Hepatocyte (in vitro differentiated cells): ENCODE results near the gene ATP6AP1. TPM values are rescaled to one million over a fixed set of nuclear protein-coding genes. Genes with fewer than 3 reads are reported as not detected.
A peak's percentile ranks its signal among the peaks of the same experiment; 100 is the strongest.

Experiments
- DNase-seq: peaks from one replicate; pipeline ENCODE4 v3.0.0-alpha.2; 2016; ENCODE audit warnings: low spot score
- H2AFZ ChIP-seq: fragments of 200-600 bp; sonication (generic); 2 replicates; pipeline ENCODE4 v1.6.0; 2016; ENCODE audit warnings: antibody characterized with exemption, mild to moderate bottlenecking
- H3K27ac ChIP-seq: fragments of 200-600 bp; sonication (generic); 2 replicates; pipeline ENCODE4 v1.5.1; 2016; ENCODE audit warnings: mild to moderate bottlenecking
- H3K27me3 ChIP-seq: fragments of 200-600 bp; sonication (generic); 2 replicates; pipeline ENCODE4 v1.6.1; 2016
- H3K36me3 ChIP-seq: fragments of 200-600 bp; sonication (generic); replicated peaks from 2 replicates; pipeline ENCODE4 v1.5.1; 2016; ENCODE audit warnings: low read depth; ENCODE audit not compliant: insufficient read depth
- H3K4me1 ChIP-seq: fragments of 200-600 bp; sonication (generic); 2 replicates; pipeline ENCODE4 v1.5.1; 2016; ENCODE audit warnings: mild to moderate bottlenecking, moderate library complexity; ENCODE audit not compliant: insufficient read depth
- H3K4me2 ChIP-seq: fragments of 200-600 bp; sonication (generic); 2 replicates; pipeline ENCODE4 v1.6.0; 2016
- H3K4me3 ChIP-seq: fragments of 200-600 bp; sonication (generic); 2 replicates; pipeline ENCODE4 v1.5.1; 2016; ENCODE audit warnings: mild to moderate bottlenecking
- H3K79me2 ChIP-seq: fragments of 200-600 bp; sonication (generic); 2 replicates; pipeline ENCODE4 v1.6.0; 2017; ENCODE audit warnings: mild to moderate bottlenecking
- H3K9me2 ChIP-seq: fragments of 200-600 bp; sonication (generic); replicated peaks from 2 replicates; pipeline ENCODE4 v1.6.0; 2017; ENCODE audit warnings: mild to moderate bottlenecking; ENCODE audit not compliant: insufficient read depth
- H3K9me3 ChIP-seq: fragments of 200-600 bp; sonication (generic); 2 replicates; pipeline ENCODE4 v1.5.1; 2016; ENCODE audit warnings: low read depth, mild to moderate bottlenecking
- H4K20me1 ChIP-seq: fragments of 200-600 bp; sonication (generic); 2 replicates; pipeline ENCODE4 v1.6.0; 2016; ENCODE audit warnings: mild to moderate bottlenecking; ENCODE audit not compliant: insufficient read depth, poor library complexity, severe bottlenecking
- CTCF ChIP-seq: fragments of 200-600 bp; sonication (generic); IDR thresholded peaks from 2 replicates; pipeline ENCODE4 v1.5.1; 2016; ENCODE audit warnings: antibody characterized with exemption, mild to moderate bottlenecking; ENCODE audit not compliant: poor library complexity
- EZH2 ChIP-seq: fragments of 200-600 bp; sonication (generic); IDR thresholded peaks from 2 replicates; pipeline ENCODE4 v1.6.1; 2016; ENCODE audit warnings: antibody characterized with exemption, mild to moderate bottlenecking, borderline replicate concordance
- EZH2phosphoT487 ChIP-seq: fragments of 200-600 bp; sonication (generic); IDR thresholded peaks from one replicate; pipeline ENCODE4 v1.6.1; 2018; ENCODE audit warnings: antibody characterized with exemption, mild to moderate bottlenecking, low read depth, moderate library complexity; ENCODE audit not compliant: unreplicated experiment, severe bottlenecking
- WGBS: methylation state at CpG from one replicate; pipeline ENCODE4 v1.1.6; 2016; ENCODE audit warnings: low lambda C conversion rate; ENCODE audit errors: missing lambda C conversion rate; 5-methylcytosine and 5-hydroxymethylcytosine counted together
- polyA plus RNA-seq: library from polyadenylated mRNA; unstranded; fragments of >200 nt; fragmentation: Nextera tagmentation; extraction: Ambion mirVana; gene quantifications from 2 replicates; pipeline ENCODE4 v1.2.1, GENCODE V29; 2016
- total RNA-seq: library from RNA; depleted of rRNA; stranded (reverse); fragments of >200 nt; gene quantifications from 2 replicates; pipeline ENCODE4 v1.2.3, GENCODE V29; 2014

The ATP6AP1 gene
- total and polyA plus RNA-seq, 2 experiments from 2014 or later, result 131 to 268 TPM

DNA sequence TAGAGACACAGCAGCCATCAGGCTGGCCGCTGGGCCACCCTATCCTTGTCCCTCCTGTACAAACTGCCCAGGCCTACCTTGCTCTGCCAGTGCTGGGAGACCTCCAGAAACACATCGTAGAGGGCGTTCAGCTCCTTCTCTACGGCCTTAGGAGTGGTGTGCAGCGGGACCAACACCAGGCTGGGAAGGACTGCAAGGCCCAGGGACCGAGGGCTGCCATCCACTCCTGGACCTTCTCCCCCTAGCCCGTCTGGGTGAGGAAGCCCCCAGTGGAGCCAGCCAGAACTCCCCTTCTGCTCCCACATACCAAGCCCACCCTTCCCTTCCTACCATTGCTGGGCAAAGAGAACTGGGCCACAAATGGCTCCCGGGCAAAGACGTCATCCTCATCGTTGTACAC, 25.3 kb upstream of the ATP6AP1 start:
- no peaks in the 10 kb centered on the region for H3K9me3 ChIP-seq
- peaks cover 4% of the 10 kb centered on the region for H3K4me1 ChIP-seq
- H3K4me3 ChIP-seq, result no peak overlapping the region
- no peak for TF ChIP-seq CTCF
- TF ChIP-seq EZH2, result no peak
- no peak for TF ChIP-seq EZH2phosphoT487
- no peak for DNase-seq
- H3K36me3 ChIP-seq, result peaks cover 3% of the 10 kb centered on the region
- no peak overlapping the region for H2AFZ ChIP-seq
- no peaks in the 10 kb centered on the region for H3K27me3 ChIP-seq
- H3K4me2 ChIP-seq, result no peak overlapping the region
- H4K20me1 ChIP-seq, result peaks cover 24% of the 10 kb centered on the region
- H3K79me2 ChIP-seq, result peaks cover 16% of the 10 kb centered on the region
- 89% methylated on average over 10 of the region's 10 CpGs for WGBS
- no peaks in the 10 kb centered on the region for H3K9me2 ChIP-seq
- H3K27ac ChIP-seq, result no peak overlapping the region

GRCh38 chrX:154403858-154404257, 24.6 kb upstream of the ATP6AP1 start:
- Histone ChIP-seq H4K20me1 (peaks cover 23% of the 10 kb centered on the region), H3K4me3 (no peak overlapping the region), H3K9me2 (no peaks in the 10 kb centered on the region), H3K27me3 (no peaks in the 10 kb centered on the region), H3K79me2 (peaks cover 12% of the 10 kb centered on the region), H3K27ac (no peak overlapping the region), H3K4me1 (peaks cover 4% of the 10 kb centered on the region), H3K4me2 (no peak overlapping the region), H3K36me3 (peaks cover 3% of the 10 kb centered on the region), H3K9me3 (no peaks in the 10 kb centered on the region), H2AFZ (no peak overlapping the region)
- WGBS, result 66% methylated on average over 4 of the region's 4 CpGs
- TF ChIP-seq EZH2, result no peak
- TF ChIP-seq CTCF, result no peak
- TF ChIP-seq EZH2phosphoT487, result no peak
- DNase-seq, result no peak

DNA sequence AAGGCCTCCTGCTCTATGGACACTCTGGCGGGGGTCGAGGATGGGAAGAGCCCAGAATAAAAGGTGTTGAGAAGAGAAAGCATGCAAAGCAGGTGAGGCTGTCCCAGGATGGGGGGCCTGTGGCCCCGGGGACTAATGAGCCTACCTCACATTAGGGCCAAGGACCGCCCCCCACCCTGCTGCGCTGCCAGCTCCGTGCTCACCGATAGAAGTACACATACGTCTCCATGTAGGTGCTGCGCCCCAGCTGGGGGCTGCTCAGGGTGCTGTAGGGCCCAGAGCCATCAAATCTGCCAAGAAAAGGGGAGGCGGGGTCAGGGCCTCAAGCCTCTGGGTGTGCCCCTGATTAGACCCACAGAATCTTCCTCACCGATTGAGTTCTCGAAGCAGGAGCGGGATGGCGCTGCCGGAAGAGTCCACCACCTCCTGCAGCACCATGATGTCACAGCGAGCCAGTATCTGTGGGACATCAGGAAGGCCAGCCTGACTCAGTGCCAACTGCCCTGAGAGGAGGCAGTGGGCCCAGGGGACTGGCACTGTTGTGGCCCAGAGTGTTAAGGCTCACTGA, 23.8 kb upstream of the ATP6AP1 start:
- 97% methylated on average over 16 of the region's 16 CpGs for WGBS
- Histone ChIP-seq H2AFZ (no peak overlapping the region), H3K79me2 (peaks cover 3% of the 10 kb centered on the region), H3K9me2 (no peaks in the 10 kb centered on the region), H3K9me3 (no peaks in the 10 kb centered on the region), H3K4me3 (no peak overlapping the region), H3K36me3 (no peaks in the 10 kb centered on the region), H3K27ac (no peak overlapping the region), H3K27me3 (no peaks in the 10 kb centered on the region), H3K4me2 (no peak overlapping the region), H4K20me1 (peaks cover 15% of the 10 kb centered on the region), H3K4me1 (peaks cover 4% of the 10 kb centered on the region)
- DNase-seq, result no peak
- no peak for TF ChIP-seq EZH2phosphoT487

DNA sequence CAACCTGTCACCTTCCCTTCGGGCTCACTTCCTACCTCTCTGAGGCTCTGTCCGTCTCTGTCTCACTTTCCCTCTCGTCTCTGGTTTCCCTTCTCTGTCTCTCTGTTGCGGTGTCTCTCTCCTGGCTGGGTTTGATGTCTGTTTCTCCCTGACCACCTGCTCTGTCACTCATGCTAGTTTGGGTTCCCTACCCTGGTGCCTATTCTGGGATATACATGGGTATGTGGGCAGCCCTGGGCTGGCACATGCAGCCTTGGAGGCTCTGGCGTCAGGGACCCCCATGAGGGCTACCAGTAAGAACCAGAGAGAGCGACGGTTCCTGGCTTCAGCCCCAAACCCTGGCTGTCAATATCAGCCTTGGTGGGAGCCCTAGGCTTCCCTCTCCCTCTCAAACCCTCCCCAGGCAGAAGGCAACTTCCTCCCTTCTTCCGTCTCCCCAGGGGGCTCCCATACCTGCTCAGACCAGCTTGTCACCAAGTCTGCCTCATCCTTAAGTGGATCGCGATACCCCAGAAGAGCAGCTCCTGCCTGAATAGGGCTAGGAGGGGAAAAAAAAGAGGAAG, 19.7 kb upstream of the ATP6AP1 start:
- TF ChIP-seq EZH2phosphoT487 (no peak), CTCF (no peak), EZH2 (no peak)
- Histone ChIP-seq H3K4me2 (peak overlapping the region; percentile 75), H3K79me2 (no peaks in the 10 kb centered on the region), H3K9me2 (no peaks in the 10 kb centered on the region), H3K4me1 (no peaks in the 10 kb centered on the region), H3K27me3 (no peaks in the 10 kb centered on the region), H3K4me3 (no peak overlapping the region), H3K27ac (peak overlapping the region; percentile 88), H3K36me3 (no peaks in the 10 kb centered on the region), H4K20me1 (no peaks in the 10 kb centered on the region), H2AFZ (no peak overlapping the region), H3K9me3 (no peaks in the 10 kb centered on the region)
- WGBS, result 78% methylated on average over 10 of the region's 10 CpGs
- DNase-seq, result no peak
